HG03039 (cell line): ENCODE results near the gene ITGBL1.

Experiments used
- ATAC-seq: cut with Tn5 transposase; IDR thresholded peaks from one replicate; pipeline ENCODE4 v1.9.1; 2021; ENCODE audit warnings: mild to moderate bottlenecking, moderate library complexity; ENCODE audit not compliant: unreplicated experiment

ITGBL1 gene

GRCh38 chr13:101556676-101557123 is 104.2 kb downstream of the ITGBL1 start:
- no peak for ATAC-seq

GRCh38 chr13:101565317-101565716 is 112.8 kb downstream of the ITGBL1 start:
- no peak for ATAC-seq

GRCh38 chr13:101567841-101568240 is 115.4 kb downstream of the ITGBL1 start:
- ATAC-seq = no peak

- no peak for ATAC-seq
Measured at GRCh38 chr13:101569807-101570206, 117.3 kb downstream of the ITGBL1 start.

GRCh38 chr13:101570410-101570809 is 117.9 kb downstream of the ITGBL1 start:
- ATAC-seq = no peak

GRCh38 chr13:101572456-101572855 is 120.0 kb downstream of the ITGBL1 start:
- ATAC-seq = no peak

- ATAC-seq = no peak
Measured at GRCh38 chr13:101575581-101575980, 123.1 kb downstream of the ITGBL1 start.

GRCh38 chr13:101576455-101576854 is 124.0 kb downstream of the ITGBL1 start:
- ATAC-seq = no peak

GRCh38 chr13:101576977-101577376 is 124.5 kb downstream of the ITGBL1 start:
- ATAC-seq = no peak

- ATAC-seq = no peak
Measured at GRCh38 chr13:101579281-101579802, 126.9 kb downstream of the ITGBL1 start.

- ATAC-seq = no peak
Measured at GRCh38 chr13:101584331-101584730, 131.9 kb downstream of the ITGBL1 start.

- no peak for ATAC-seq
Measured at GRCh38 chr13:101590479-101590878, 138.0 kb downstream of the ITGBL1 start.

- ATAC-seq = no peak
Measured at GRCh38 chr13:101594936-101595335, 142.5 kb downstream of the ITGBL1 start.

- no peak for ATAC-seq
Measured at GRCh38 chr13:101596803-101597202, 144.3 kb downstream of the ITGBL1 start.

GRCh38 chr13:101611491-101612475 is 159.3 kb downstream of the ITGBL1 start:
- no peak for ATAC-seq

- ATAC-seq = no peak
Measured at GRCh38 chr13:101612735-101613134, 160.3 kb downstream of the ITGBL1 start.

- ATAC-seq = no peak
Measured at GRCh38 chr13:101614491-101614890, 162.0 kb downstream of the ITGBL1 start.

- no peak for ATAC-seq
Measured at GRCh38 chr13:101618440-101619187, 166.1 kb downstream of the ITGBL1 start.

GRCh38 chr13:101621099-101621498 is 168.6 kb downstream of the ITGBL1 start:
- no peak for ATAC-seq

- no peak for ATAC-seq
Measured at GRCh38 chr13:101623470-101624209, 171.2 kb downstream of the ITGBL1 start.
